Mesenchymal stem cell (in vitro differentiated cells and primary cell): ENCODE results near the gene BEAN1.
"Not testable (repeated sequence)": the region's sequence is repeated elsewhere in the genome, so short reads cannot be mapped to it uniquely, and the experiment has no call there.

Experiments
- DNase-seq: peaks from one replicate; pipeline ENCODE4 v3.0.0-alpha.2; 2013
- H2AFZ ChIP-seq: one replicate; pipeline ENCODE4 v1.6.1; 2013; ENCODE audit warnings: low read depth, mild to moderate bottlenecking, control low read depth, inconsistent platforms, low read length, moderate library complexity
- H2AK5ac ChIP-seq: 2 replicates; pipeline ENCODE4 v1.6.1; 2013; ENCODE audit warnings: low read length, moderate library complexity, mild to moderate bottlenecking, inconsistent platforms; ENCODE audit not compliant: severe bottlenecking
- H2BK120ac ChIP-seq: one replicate; pipeline ENCODE4 v1.6.1; 2013; ENCODE audit warnings: low read depth, mild to moderate bottlenecking, inconsistent platforms, low read length, moderate library complexity
- H2BK12ac ChIP-seq, 2 experiments: one replicate each; pipeline ENCODE4 v1.6.1; 2013; ENCODE audit warnings: inconsistent platforms in 2 of 2, low read length in 2 of 2, mild to moderate bottlenecking in 2 of 2, moderate library complexity in 2 of 2, control low read depth in 1 of 2
- H2BK15ac ChIP-seq: one replicate; pipeline ENCODE4 v1.6.1; 2013; ENCODE audit warnings: mild to moderate bottlenecking, low read depth, inconsistent platforms; ENCODE audit not compliant: poor library complexity, severe bottlenecking
- H2BK5ac ChIP-seq: 2 replicates; pipeline ENCODE4 v1.6.1; 2013; ENCODE audit warnings: low read depth, mild to moderate bottlenecking, low read length, control low read depth, inconsistent platforms; ENCODE audit not compliant: poor library complexity, severe bottlenecking
- H3K14ac ChIP-seq, 2 experiments: one replicate each; pipeline ENCODE4 v1.6.1; 2013; ENCODE audit warnings: inconsistent platforms in 2 of 2, low read length in 2 of 2, control low read depth in 1 of 2, mild to moderate bottlenecking in 1 of 2, moderate library complexity in 1 of 2
- H3K18ac ChIP-seq, 2 experiments: one replicate each; pipeline ENCODE4 v1.6.1; 2013; ENCODE audit warnings: inconsistent platforms in 2 of 2, low read length in 2 of 2, control low read depth in 1 of 2, low read depth in 1 of 2, mild to moderate bottlenecking in 1 of 2
- H3K23ac ChIP-seq, 2 experiments: one replicate each; pipeline ENCODE4 v1.6.1; 2013; ENCODE audit warnings: inconsistent platforms in 2 of 2, low read length in 2 of 2, mild to moderate bottlenecking in 2 of 2, moderate library complexity in 2 of 2, control low read depth in 1 of 2
- H3K27ac ChIP-seq: 2 replicates; pipeline ENCODE4 v1.5.1; 2013; ENCODE audit warnings: mild to moderate bottlenecking, moderate library complexity, low read length, control low read depth, inconsistent platforms; ENCODE audit not compliant: poor library complexity, severe bottlenecking
- H3K27me3 ChIP-seq, 2 experiments: 2 replicates each; pipeline versions ENCODE4 v1.6.1 to v1.7.0; 2013; ENCODE audit warnings: low read length in 2 of 2, mild to moderate bottlenecking in 2 of 2, moderate library complexity in 2 of 2, control low read depth in 1 of 2, inconsistent platforms in 1 of 2; ENCODE audit not compliant: control insufficient read depth in 1 of 2, insufficient read depth in 1 of 2
- H3K36me3 ChIP-seq, 2 experiments: 2 replicates each; pipeline versions ENCODE4 v1.6.1 to v1.7.0; 2013; ENCODE audit warnings: low read length in 2 of 2, control low read depth in 1 of 2, inconsistent platforms in 1 of 2, low read depth in 1 of 2, mild to moderate bottlenecking in 1 of 2; ENCODE audit not compliant: insufficient read depth in 2 of 2, control insufficient read depth in 1 of 2
- H3K4ac ChIP-seq, 2 experiments: one replicate each; pipeline ENCODE4 v1.6.1; 2013; ENCODE audit warnings: inconsistent platforms in 2 of 2, low read length in 2 of 2, mild to moderate bottlenecking in 2 of 2, moderate library complexity in 2 of 2, control low read depth in 1 of 2, low read depth in 1 of 2
- H3K4me1 ChIP-seq: 2 replicates; pipeline ENCODE4 v1.6.1; 2013; ENCODE audit warnings: low read depth, low read length, control low read depth; ENCODE audit not compliant: control insufficient read depth, insufficient read depth
- H3K4me2 ChIP-seq: 2 replicates; pipeline ENCODE4 v1.6.1; 2013; ENCODE audit warnings: low read length, mild to moderate bottlenecking, inconsistent platforms; ENCODE audit not compliant: poor library complexity, severe bottlenecking
- H3K4me3 ChIP-seq, 2 experiments: 2 replicates each; pipeline versions ENCODE4 v1.5.1 to v1.7.0; 2013; ENCODE audit warnings: low read length in 2 of 2, mild to moderate bottlenecking in 2 of 2, control low read depth in 1 of 2, low read depth in 1 of 2; ENCODE audit not compliant: insufficient read depth in 1 of 2
- H3K79me1 ChIP-seq: replicated peaks from 2 replicates; pipeline ENCODE4 v1.6.1; 2013; ENCODE audit warnings: mild to moderate bottlenecking, control low read depth, low read length, inconsistent platforms; ENCODE audit not compliant: poor library complexity, severe bottlenecking
- H3K9ac ChIP-seq: 2 replicates; pipeline ENCODE4 v1.7.0; 2013; ENCODE audit warnings: mild to moderate bottlenecking, low read length, moderate library complexity
- H3K9me3 ChIP-seq: 2 replicates; pipeline ENCODE4 v1.7.0; 2013; ENCODE audit warnings: mild to moderate bottlenecking, low read length; ENCODE audit not compliant: control insufficient read depth
- H4K8ac ChIP-seq: one replicate; pipeline ENCODE4 v1.6.1; 2013; ENCODE audit warnings: inconsistent platforms, mild to moderate bottlenecking, low read length, moderate library complexity
- H4K91ac ChIP-seq: one replicate; pipeline ENCODE4 v1.6.1; 2013; ENCODE audit warnings: mild to moderate bottlenecking, low read length, inconsistent platforms
- WGBS: methylation state at CpG from one replicate; pipeline ENCODE4 v1.1.7; 2013; ENCODE audit warnings: mixed read lengths; 5-methylcytosine and 5-hydroxymethylcytosine counted together

The BEAN1 gene

GRCh38 chr16:66466636-66467035, 39.5 kb downstream of the BEAN1 start:
- peaks cover 0 to 22% of the 10 kb centered on the region in 2 experiments for H3K36me3 ChIP-seq
- H3K23ac ChIP-seq, H4K91ac ChIP-seq, H2BK12ac ChIP-seq, DNase-seq, H3K9me3 ChIP-seq, H3K27ac ChIP-seq, H3K14ac ChIP-seq, H4K8ac ChIP-seq, H3K4me1 ChIP-seq, H2BK15ac ChIP-seq, H3K79me1 ChIP-seq, H2BK120ac ChIP-seq, H3K18ac ChIP-seq, H3K27me3 ChIP-seq, H2AK5ac ChIP-seq, H3K4me2 ChIP-seq, H2BK5ac ChIP-seq, H2AFZ ChIP-seq, H3K9ac ChIP-seq, H3K4me3 ChIP-seq, H3K4ac ChIP-seq: not testable (repeated sequence)
- WGBS, result 100% methylated on average over 4 of the region's 6 CpGs

DNA sequence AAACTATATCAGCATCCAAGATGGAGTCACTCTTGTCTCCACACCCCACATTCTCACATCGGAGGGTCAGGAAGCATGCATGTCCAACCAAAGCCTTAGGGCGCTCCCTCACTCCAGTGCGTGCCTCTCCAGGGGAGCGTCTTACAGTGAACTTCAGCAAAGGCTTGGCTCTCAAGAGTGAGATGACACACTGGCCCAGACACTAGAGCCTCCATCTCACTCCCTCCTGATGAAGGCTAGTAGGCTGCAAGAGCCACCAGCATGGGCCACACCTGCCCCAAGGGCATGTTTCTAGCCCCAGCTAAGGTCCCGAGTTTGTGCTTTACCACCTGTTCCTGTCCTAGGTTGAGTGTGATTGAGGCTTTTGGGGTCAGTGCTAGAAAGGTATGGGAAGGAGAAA, 40.5 kb downstream of the BEAN1 start:
- Histone ChIP-seq H3K79me1 (no peaks in the 10 kb centered on the region), H3K4me3 (no peak overlapping the region), H3K9ac (no peak overlapping the region), H3K23ac (no peak overlapping the region), H3K14ac (no peak overlapping the region), H2AK5ac (no peak overlapping the region), H2BK120ac (no peak overlapping the region), H3K27me3 (peaks cover 0 to 3% of the 10 kb centered on the region in 2 experiments), H3K4me2 (no peak overlapping the region), H2BK5ac (no peak overlapping the region), H2AFZ (no peak overlapping the region), H3K27ac (no peak overlapping the region), H3K18ac (no peak overlapping the region), H4K8ac (no peak overlapping the region), H3K4me1 (peaks cover 11% of the 10 kb centered on the region), H3K9me3 (peaks cover 5% of the 10 kb centered on the region), H2BK15ac (no peak overlapping the region), H3K36me3 (peaks cover 0 to 26% of the 10 kb centered on the region in 2 experiments), H4K91ac (no peak overlapping the region), H3K4ac (no peak overlapping the region), H2BK12ac (no peak overlapping the region)
- DNase-seq, result no peak
- WGBS, result 91% methylated on average over 5 of the region's 5 CpGs

DNA sequence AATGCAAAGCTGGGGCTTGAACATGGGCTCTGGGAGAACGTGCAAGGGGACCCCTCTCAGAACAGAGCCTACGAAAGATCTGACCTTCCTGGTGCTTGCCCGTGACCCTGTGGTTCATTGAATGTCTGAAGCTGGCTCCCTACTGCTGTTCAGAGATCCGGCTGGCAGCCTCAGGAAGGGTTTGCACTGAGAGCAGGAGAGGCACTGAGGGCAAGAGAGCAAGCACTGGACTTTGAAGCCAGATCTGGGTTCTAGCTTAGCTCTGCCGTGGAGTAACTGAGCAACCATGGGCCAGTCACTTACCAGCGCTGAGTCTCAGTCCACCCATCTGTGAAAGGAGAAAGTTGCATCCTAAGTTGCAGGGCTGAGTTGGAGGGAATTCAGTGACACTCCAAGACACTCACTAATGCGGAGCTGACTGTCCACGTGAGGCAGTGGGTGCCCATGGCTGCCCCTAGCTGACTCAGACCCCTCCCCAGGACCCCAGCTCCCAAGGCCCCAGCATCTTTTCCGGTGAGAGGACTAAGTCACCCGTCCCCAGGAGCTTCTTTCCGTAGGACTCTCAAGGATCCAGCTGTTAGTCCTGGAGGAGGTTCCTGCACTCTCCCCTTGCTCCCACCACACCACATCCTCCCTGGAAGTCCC, 41.3 kb downstream of the BEAN1 start:
- Histone ChIP-seq H3K14ac (no peak overlapping the region), H3K27ac (no peak overlapping the region), H3K27me3 (peaks cover 0 to 3% of the 10 kb centered on the region in 2 experiments), H3K4me1 (peaks cover 11% of the 10 kb centered on the region), H3K4me2 (no peak overlapping the region), H2AFZ (no peak overlapping the region), H3K9ac (no peak overlapping the region), H2AK5ac (no peak overlapping the region), H3K23ac (no peak overlapping the region), H2BK15ac (no peak overlapping the region), H3K18ac (no peak overlapping the region), H3K36me3 (peaks cover 0 to 31% of the 10 kb centered on the region in 2 experiments), H2BK120ac (no peak overlapping the region), H3K9me3 (peaks cover 5% of the 10 kb centered on the region), H3K79me1 (no peaks in the 10 kb centered on the region), H4K91ac (no peak overlapping the region), H2BK12ac (no peak overlapping the region), H3K4me3 (no peak overlapping the region), H2BK5ac (no peak overlapping the region), H3K4ac (no peak overlapping the region), H4K8ac (no peak overlapping the region)
- WGBS, result 76% methylated on average over 11 of the region's 11 CpGs
- DNase-seq, result no peak

GRCh38 chr16:66469291-66469946, 42.3 kb downstream of the BEAN1 start:
- peaks cover 0 to 37% of the 10 kb centered on the region in 2 experiments for H3K36me3 ChIP-seq
- no peak overlapping the region for H3K4me3 ChIP-seq
- no peak overlapping the region for H2BK15ac ChIP-seq
- no peak overlapping the region for H3K18ac ChIP-seq
- no peak overlapping the region for H2BK5ac ChIP-seq
- no peak overlapping the region for H4K8ac ChIP-seq
- no peak overlapping the region for H2AK5ac ChIP-seq
- H3K14ac ChIP-seq, result no peak overlapping the region
- no peak overlapping the region for H3K4me2 ChIP-seq
- H2BK120ac ChIP-seq, result no peak overlapping the region
- no peak overlapping the region for H4K91ac ChIP-seq
- peaks cover 0 to 3% of the 10 kb centered on the region in 2 experiments for H3K27me3 ChIP-seq
- no peak overlapping the region for H2BK12ac ChIP-seq
- peaks cover 5% of the 10 kb centered on the region for H3K9me3 ChIP-seq
- no peak overlapping the region for H2AFZ ChIP-seq
- no peak overlapping the region for H3K9ac ChIP-seq
- H3K4me1 ChIP-seq, result peaks cover 17% of the 10 kb centered on the region
- H3K79me1 ChIP-seq, result no peaks in the 10 kb centered on the region
- no peak overlapping the region for H3K23ac ChIP-seq
- no peak overlapping the region for H3K4ac ChIP-seq
- 91% methylated on average over 26 of the region's 26 CpGs for WGBS
- H3K27ac ChIP-seq, result no peak overlapping the region
- no peak for DNase-seq
